Adrenal gland (tissue), 12 donors: ENCODE results near the gene SREBF1. TPM values are rescaled to one million over a fixed set of nuclear protein-coding genes. Genes with fewer than 3 reads are reported as not detected.

Source experiments
- DNase-seq, 7 donors: peaks; one replicate each; pipeline ENCODE4 v3.0.0-alpha.2; 2019 to 2020
- H3K27ac ChIP-seq, 5 donors: fragments of 200-600 bp; sonication (generic) in 4 of 5; 1 replicate in 3 of 5; 2 replicates in 2 of 5; pipeline versions ENCODE4 v1.5.1 to v1.8.0; 2016 to 2020; ENCODE audit warnings: mild to moderate bottlenecking in 1 of 5
- H3K27me3 ChIP-seq: fragments of 200-600 bp; 2 replicates; pipeline ENCODE4 v1.8.0; 2021
- H3K36me3 ChIP-seq, 2 donors: fragments of 200-600 bp; replicated peaks in 1 of 2; 1 replicate in 1 of 2; 2 replicates in 1 of 2; pipeline versions ENCODE4 v1.5.1 to v1.8.0; 2018 to 2022
- H3K4me1 ChIP-seq, 2 donors: fragments of 200-600 bp; replicated peaks in 1 of 2; 1 replicate in 1 of 2; 2 replicates in 1 of 2; pipeline versions ENCODE4 v1.5.1 to v1.8.0; 2018 to 2021
- H3K4me3 ChIP-seq, 4 donors: fragments of 200-600 bp; sonication (generic) in 3 of 4; one replicate each; pipeline ENCODE4 v1.5.1; 2016 to 2018
- H3K9me3 ChIP-seq, 3 donors: fragments of 200-600 bp; sonication (generic) in 1 of 3; replicated peaks in 1 of 3; 1 replicate in 2 of 3; 2 replicates in 1 of 3; pipeline versions ENCODE4 v1.5.1 to v1.8.0; 2016 to 2021
- POLR2A ChIP-seq, 2 donors: fragments of 450-650 bp; IDR thresholded peaks; one replicate each; pipeline ENCODE4 v1.6.1; 2017; ENCODE audit warnings: antibody characterized with exemption in 2 of 2, mild to moderate bottlenecking in 2 of 2, moderate library complexity in 1 of 2
- WGBS, 4 donors: extraction: QIAGEN DNeasy Blood & Tissue Kit in 2 of 4; methylation state at CpG; one replicate each; pipeline versions ENCODE4 v1.1.5 to v1.1.7; 2013 to 2017; 5-methylcytosine and 5-hydroxymethylcytosine counted together
- intact Hi-C, 2 donors: fragments of 100-400 bp; cut with DNase I; formaldehyde crosslinking; loops; one replicate each; pipeline versions ENCODE4 v1.14.1 to v1.15.0; 2022 to 2023
- polyA plus RNA-seq, 3 donors: library from polyadenylated mRNA; stranded (reverse); fragments of 200-250 nt in 2 of 3; fragments of 350-450 nt in 1 of 3; fragmentation: Illumina TruSeq in 1 of 3; extraction: RNeasy Lipid Tissue Mini Kit (QIAGEN cat#74804) in 1 of 3; gene quantifications; one replicate each; pipeline ENCODE4 v1.2.3, GENCODE V29; 2013 to 2014
- total RNA-seq, 9 donors: library from RNA; depleted of rRNA in 4 of 9; stranded (reverse); fragments of >200 nt in 4 of 9; fragments of 120-200 nt in 1 of 9; fragmentation: NEBNext Ultra II Directional in 1 of 9; extraction: Animal tissue kit (Norgen Biotek cat#: 25700) in 1 of 9; gene quantifications; one replicate each; pipeline versions ENCODE4 v1.1.0 to v1.2.4, GENCODE V29; 2013 to 2023
- TF ChIP-seq, protein P1 (sequence below), 6 experiments: fragments of 450-650 bp in 4 of 6; fragments of 200-600 bp in 2 of 6; sonication (generic) in 1 of 6; IDR thresholded peaks; 1 replicate in 5 of 6; 2 replicates in 1 of 6; pipeline versions ENCODE4 v1.5.1 to v1.8.0; 2016 to 2021; ENCODE audit warnings: antibody characterized with exemption in 6 of 6, mild to moderate bottlenecking in 2 of 6, moderate library complexity in 1 of 6
- donor health status: healthy with polysubstance abuse.
- donor health status: Bipolar disorder and iron deficiency.
- donor health status: DM: yes; HTN: yes; CAD: no.
- donor health status: DM: no; HTN: no; CAD: no.
- donor health status: DM: no; HTN: no; CAD: no.
- donor health status: DM: yes; HTN: yes; CAD: no.

The SREBF1 gene
- total and polyA plus RNA-seq, 12 donors: 48.2 to 850 (median 576) TPM

- DNase-seq: peak in 2 of 7 donors; percentile 40 to 49
- Histone ChIP-seq H3K36me3 (no peaks in the 10 kb centered on the region), H3K27ac (peak overlapping the region in 3 of 5 donors; percentile 27 to 81 (median 74)), H3K27me3 (no peaks in the 10 kb centered on the region), H3K4me3 (peak overlapping the region in 2 of 4 donors; percentile 37 to 68), H3K9me3 (no peaks in the 10 kb centered on the region), H3K4me1 (peaks cover 32 to 78% of the 10 kb centered on the region in 2 donors)
- intact Hi-C loops: no loop called here
- TF ChIP-seq, protein P1, sequence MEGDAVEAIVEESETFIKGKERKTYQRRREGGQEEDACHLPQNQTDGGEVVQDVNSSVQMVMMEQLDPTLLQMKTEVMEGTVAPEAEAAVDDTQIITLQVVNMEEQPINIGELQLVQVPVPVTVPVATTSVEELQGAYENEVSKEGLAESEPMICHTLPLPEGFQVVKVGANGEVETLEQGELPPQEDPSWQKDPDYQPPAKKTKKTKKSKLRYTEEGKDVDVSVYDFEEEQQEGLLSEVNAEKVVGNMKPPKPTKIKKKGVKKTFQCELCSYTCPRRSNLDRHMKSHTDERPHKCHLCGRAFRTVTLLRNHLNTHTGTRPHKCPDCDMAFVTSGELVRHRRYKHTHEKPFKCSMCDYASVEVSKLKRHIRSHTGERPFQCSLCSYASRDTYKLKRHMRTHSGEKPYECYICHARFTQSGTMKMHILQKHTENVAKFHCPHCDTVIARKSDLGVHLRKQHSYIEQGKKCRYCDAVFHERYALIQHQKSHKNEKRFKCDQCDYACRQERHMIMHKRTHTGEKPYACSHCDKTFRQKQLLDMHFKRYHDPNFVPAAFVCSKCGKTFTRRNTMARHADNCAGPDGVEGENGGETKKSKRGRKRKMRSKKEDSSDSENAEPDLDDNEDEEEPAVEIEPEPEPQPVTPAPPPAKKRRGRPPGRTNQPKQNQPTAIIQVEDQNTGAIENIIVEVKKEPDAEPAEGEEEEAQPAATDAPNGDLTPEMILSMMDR (IDR thresholded peaks at IDR 0.05): no peak
- TF ChIP-seq POLR2A (IDR thresholded peaks at IDR 0.05): no peak
- 0 to 1% (median 1%) methylated on average over 17 to 56 of the region's 57 CpGs; no CpG with 5 or more reads in 1 of the 4 donors for WGBS, 4 donors
Observed at GRCh38 chr17:17782523-17783115, 54.2 kb downstream of the SREBF1 start.

- peaks cover 32 to 80% of the 10 kb centered on the region in 2 donors for H3K4me1 ChIP-seq
- TF ChIP-seq, protein P1 (IDR thresholded peaks at IDR 0.05): no peak
- peak in 1 of 2 donors; percentile 23 for TF ChIP-seq POLR2A (IDR thresholded peaks at IDR 0.05)
- intact Hi-C loops: no loop called here
- DNase-seq: peak; percentile 80 to 91 (median 84)
- WGBS, 4 donors: 7 to 28% (median 17%) methylated on average over 25 to 88 of the region's 88 CpGs
- H3K4me3 ChIP-seq: peak overlapping the region in 2 of 4 donors; percentile 12 to 68
- no peaks in the 10 kb centered on the region for H3K36me3 ChIP-seq
- H3K27ac ChIP-seq: peak overlapping the region in 4 of 5 donors; percentile 26 to 81 (median 53)
- no peaks in the 10 kb centered on the region for H3K9me3 ChIP-seq
- no peaks in the 10 kb centered on the region for H3K27me3 ChIP-seq
Observed at GRCh38 chr17:17781591-17782496, 54.9 kb downstream of the SREBF1 start.

DNA sequence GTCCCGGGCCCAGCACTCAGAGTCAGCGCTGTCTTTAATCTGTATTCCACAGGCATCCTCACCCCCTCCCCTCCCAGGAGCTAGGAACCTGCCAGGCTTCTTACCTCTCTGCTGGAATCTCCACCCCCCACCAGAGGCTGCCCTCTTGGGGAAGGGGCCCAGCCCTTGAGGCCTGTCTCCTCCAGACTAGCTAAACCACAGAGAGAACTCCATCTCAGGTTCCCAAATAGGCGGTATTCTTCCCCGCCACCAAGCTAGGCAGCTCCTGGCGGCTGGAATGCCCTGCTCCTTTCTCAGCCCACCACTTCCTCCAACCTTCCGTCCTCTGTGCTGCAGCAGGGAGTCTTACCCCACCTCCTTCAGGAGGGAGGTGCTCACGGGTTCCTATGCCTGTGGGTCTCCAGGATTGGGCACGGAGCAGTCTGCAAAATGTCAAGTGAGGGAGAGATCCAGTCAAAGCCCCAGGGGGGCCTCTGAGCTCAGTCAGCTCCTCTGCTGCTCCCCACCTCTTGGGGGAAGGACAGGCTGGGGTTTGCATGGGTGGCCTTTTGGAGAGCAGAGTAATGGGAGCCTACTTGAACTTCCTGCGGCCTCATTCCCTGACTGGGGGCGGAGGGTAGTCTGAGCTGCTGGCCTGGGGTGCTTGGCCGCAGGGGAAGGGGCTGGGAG lies 55.7 kb downstream of the SREBF1 start:
- peaks cover 32 to 75% of the 10 kb centered on the region in 2 donors for H3K4me1 ChIP-seq
- 56 to 73% (median 60%) methylated on average over 8 to 11 of the region's 11 CpGs for WGBS, 4 donors
- no peak for TF ChIP-seq POLR2A (IDR thresholded peaks at IDR 0.05)
- TF ChIP-seq, protein P1 (IDR thresholded peaks at IDR 0.05): peak in 1 of 6 experiments; percentile 10
- H3K27me3 ChIP-seq: no peaks in the 10 kb centered on the region
- H3K4me3 ChIP-seq: no peak overlapping the region
- no peaks in the 10 kb centered on the region for H3K36me3 ChIP-seq
- peak overlapping the region in 4 of 5 donors; percentile 9 to 81 (median 50) for H3K27ac ChIP-seq
- intact Hi-C loops: no loop called here
- no peaks in the 10 kb centered on the region for H3K9me3 ChIP-seq
- peak in 1 of 7 donors; percentile 72 for DNase-seq
